ENCODE results near the gene UBL4A.
"Not testable (repeated sequence)": the region's sequence is repeated elsewhere in the genome, so short reads cannot be mapped to it uniquely, and the experiment has no call there.

Gene UBL4A

DNA sequence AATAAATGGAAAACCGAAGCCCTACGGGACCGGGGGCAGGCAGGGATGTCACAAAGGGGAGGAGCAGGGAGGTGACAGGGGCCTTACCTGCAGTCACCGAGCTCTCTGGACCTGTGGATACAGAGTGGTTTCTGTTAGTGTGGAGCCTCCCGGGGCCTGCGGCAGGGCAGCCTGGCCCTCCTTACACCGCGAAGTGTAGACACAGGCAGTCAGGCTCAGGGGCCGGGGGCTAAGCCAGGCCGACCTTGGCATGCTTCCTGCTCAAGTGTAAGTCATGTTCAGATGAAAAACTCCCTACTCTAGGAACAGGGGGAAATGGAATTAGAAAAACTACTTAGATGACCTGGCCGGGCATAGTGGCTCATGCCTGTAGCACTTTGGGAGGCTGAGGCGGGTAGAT is 25.3 kb upstream of the UBL4A start:
- intact Hi-C loops (cut with DNase I): no loop called here
- peak in 2 of 10 donors; percentile 24 to 42 for DNase-seq

DNA sequence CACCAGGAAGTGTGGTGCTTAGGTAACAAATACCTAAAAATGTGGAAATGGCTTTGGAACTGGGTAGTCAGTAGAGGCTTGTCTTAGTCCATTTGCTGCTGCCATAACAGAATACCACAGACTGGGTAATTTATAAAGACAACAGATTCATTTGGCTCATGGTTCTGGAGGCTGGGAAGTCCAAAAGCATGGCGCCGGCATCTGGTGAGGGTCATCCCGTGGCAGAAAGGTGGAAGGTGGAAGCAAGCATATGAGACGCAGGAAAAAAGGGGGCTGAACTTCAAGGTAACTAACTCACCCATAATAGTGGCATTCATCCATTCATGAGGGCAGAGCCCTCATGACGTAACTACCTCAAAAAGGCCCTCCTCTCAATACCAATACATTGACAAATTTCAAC is 23.0 kb upstream of the UBL4A start:
- no peak for DNase-seq
- intact Hi-C loops (cut with DNase I): no loop called here

DNA sequence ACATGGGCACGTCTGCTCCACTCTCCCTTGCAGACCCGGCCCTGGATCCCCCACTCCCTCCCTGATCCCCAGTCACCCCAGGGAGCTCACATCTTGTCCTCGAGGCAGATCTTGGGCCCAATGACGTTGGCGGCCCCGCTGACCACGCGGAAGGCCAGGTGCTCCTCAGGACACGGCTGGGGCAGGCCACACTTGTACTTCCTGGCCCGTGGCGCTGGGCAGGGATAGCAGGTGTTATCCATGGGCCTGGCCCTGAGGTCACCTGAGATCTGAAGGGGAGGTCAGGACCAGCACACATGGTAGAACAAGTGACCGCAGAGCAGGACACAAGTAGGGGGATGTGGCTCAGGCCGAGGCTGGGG is 21.9 kb upstream of the UBL4A start:
- intact Hi-C loops (cut with DNase I): no loop called here

DNA sequence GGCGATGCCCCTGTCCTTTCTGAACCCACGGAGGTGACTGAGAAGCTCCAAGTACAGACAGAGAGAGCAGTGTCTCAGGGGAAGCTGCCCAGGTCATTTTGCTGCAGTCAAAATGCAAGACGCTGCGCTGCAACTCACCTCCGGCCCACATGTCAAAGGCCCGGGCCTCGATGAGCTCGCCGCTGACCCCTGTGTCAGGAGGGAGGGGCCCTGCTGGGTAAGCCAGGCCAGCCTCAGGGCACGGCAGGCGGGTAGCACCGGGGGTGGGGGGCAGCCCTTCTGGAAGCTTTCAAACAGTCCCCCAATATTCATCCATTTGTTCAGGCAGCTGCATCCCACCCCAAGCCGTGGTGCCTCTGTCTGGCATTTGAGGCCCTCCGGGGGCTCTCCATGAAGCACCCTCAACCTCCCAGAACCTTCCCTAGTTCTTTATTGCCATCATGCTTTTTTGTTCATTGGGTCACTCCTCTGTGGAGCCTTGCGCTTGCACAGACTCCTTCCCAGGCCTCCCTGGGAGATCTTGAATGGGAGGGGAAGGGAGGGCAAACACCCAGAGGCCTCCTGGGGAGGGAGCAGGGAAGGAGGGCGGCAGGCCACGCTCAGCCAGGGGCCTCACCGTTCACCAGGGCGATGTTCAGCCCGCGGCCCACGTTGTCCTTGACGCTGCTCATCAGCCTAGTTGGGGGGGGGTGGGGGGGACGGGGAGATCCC is 21.4 kb upstream of the UBL4A start:
- DNase-seq: peak in 1 of 10 donors; percentile 43
- intact Hi-C loops (cut with DNase I): no loop called here

More for the DNA sequence above, 21.9 kb upstream of the UBL4A start:
- peak in 1 of 10 donors; percentile 79 for DNase-seq

DNA sequence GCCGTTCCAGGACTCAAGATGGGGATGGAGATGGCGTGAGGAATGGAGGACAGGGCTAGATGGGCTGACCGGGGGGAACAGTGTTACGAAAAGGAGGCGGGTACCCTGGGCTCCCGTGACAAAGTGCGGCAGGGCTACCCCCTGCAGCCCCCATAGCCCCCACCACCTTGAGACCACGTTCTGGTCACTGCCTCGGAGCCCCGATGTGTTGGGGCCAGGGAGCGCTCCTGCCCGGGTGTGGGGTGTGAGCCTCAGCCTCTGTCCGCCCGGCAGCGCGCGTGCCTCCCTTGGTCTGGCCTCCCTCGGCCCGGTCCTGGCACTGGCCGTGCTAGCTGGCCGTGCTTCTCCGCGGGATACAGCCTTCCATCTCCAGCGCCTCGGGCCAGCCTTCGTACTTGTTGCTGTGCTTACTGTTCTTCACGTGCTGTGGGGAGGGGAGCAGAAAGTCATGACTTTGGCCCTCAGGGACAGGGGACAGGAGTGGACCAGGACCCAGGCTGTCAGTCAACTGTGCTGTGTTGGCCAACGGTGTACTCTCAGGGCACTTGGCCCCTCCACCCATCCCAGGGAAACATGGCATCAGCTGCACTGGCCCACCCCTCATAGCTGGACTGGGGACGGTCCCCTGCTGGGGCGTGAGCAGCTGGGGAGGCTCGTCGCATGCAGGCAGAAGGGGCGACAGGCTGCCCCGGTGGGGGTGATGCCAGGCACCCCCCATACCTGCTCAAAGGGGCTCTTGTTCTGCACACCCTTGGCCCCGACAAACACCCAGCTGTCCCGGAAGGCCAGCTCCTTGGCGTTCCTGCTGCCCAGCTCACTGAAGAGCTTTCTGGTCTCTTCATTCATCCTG is 20.3 kb upstream of the UBL4A start:
- DNase-seq: peak in 2 of 10 donors; percentile 62 to 79
- intact Hi-C loops (cut with DNase I): no loop called here

DNA sequence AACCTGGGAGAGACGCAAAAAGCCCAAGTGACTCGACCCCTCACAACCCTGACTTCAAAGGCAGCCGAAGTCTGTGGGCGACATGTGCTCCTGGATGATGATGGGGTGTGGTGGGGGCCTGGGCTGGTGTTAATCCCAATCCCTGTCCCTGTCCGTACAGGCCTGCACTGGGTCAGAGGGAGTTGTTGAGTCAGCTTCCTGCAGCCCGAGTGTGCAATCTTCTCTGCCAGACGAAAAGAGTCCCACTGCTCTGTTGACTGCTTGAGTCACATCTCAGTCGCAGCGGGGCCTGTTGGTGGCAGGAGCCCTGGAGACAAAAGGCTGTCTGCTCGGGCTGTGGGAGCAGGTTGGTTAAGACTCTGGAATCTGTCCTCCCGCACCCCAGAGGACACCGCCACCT is 19.3 kb upstream of the UBL4A start:
- DNase-seq: peak in 1 of 10 donors; percentile 76
- intact Hi-C loops (cut with DNase I): no loop called here

DNA sequence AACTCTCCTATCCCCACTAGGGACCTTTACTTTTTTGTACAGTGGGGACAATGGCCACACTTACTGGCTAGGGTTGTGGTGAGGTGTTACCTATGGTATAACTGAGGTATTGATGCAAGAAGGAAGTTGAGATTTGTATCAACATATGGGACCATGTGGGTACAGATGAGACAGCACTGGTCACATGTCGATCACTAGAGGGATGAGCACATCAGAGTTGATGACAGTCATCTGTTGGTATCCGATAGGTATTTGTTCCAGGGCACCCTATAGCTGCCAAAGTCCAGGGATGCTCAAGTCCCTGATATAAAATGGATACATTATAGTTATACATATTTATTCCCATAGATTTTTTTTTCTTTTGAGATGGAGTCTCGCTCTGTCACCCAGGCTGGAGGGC is 16.6 kb upstream of the UBL4A start:
- intact Hi-C loops (cut with DNase I): no loop called here
- no peak for DNase-seq

DNA sequence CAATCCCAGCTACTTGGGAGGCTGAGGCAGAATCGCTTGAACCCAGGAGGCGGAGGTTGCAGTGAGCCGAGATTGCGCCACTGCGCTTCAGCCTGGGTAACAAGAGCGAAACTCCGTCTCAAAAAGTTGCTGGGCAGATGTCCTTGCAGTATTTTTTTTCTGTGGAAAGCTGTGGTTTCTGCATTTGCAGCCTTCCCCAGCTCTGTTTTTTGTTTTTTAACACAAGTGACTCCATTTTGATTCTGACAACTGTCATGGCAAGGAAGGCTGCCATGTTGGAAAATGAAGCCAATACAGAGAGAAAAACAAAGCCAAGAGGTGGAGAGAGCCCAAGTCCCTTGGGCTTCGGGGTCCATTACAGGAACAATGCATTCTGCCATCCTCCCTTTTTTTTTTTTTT is 15.7 kb upstream of the UBL4A start:
- intact Hi-C loops (cut with DNase I): no loop called here
- no peak for DNase-seq

DNA sequence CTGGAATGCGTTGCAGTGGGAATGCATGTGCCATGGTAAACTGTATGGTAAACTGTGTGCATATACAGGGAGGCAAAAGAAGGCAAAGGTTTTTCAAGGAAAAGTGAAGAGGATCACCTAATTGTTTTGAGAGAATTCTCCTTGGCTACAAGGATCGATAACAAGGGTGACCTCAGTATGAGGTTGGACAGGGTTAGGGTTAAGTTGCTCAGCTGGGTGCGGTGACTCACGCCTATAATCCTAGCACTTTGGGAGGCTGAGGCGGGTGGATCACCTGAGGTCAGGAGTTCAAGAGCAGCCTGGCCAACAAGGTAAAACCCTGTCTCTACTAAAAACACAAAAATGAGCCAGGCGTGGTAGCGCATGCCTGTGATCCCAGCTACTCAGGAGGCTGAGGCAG is 15.0 kb upstream of the UBL4A start:
- intact Hi-C loops (cut with DNase I); DNase-seq: not testable (repeated sequence)

DNA sequence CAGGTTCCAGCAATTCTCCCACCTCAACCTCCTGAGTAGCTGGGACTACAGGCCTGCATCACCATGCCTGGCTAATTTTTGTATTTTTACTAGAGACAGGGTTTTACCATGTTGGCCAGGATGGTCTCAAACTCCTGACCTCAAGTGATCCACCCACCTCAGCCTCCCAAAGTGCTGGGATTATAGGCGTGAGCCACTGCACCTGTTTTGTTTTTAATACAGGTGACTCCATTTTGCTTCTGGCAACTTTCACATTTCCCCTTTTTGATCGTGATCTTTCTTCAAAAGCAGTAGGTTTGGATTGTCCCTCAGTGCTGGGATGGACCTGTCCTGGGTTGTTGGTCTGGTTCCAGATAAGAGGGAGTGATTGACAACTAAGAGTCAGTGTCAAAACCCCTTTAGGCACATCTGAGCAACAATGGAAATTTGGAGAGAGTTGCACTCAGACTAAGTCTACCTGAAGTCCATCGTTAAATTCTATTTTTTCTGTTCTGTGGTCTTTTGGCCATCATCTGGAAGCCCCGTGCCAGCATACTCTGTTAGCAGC is 10.2 kb upstream of the UBL4A start:
- intact Hi-C loops (cut with DNase I); DNase-seq: not testable (repeated sequence)

DNA sequence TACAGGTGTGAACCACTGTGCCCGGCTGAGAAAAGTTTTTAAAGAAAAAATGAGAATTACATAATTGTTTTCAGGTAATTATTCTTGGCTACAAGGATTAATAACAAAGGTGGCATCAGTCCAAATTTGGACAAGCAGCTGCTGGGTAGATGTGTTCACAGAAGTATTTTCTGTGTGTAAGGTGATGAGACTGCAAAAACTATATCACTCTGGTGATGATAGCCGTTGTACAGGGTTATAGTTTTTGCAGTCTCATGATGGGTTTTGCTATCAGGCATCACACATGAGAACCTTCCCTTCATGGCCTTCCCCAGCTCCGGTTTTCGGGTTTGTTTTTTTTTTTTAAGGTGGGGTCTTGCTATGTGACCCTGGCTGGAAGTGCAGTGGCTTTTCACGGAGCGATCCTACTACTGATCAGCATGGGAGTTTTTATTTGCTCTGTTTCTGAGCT is 9.1 kb upstream of the UBL4A start:
- intact Hi-C loops (cut with DNase I): no loop called here

DNA sequence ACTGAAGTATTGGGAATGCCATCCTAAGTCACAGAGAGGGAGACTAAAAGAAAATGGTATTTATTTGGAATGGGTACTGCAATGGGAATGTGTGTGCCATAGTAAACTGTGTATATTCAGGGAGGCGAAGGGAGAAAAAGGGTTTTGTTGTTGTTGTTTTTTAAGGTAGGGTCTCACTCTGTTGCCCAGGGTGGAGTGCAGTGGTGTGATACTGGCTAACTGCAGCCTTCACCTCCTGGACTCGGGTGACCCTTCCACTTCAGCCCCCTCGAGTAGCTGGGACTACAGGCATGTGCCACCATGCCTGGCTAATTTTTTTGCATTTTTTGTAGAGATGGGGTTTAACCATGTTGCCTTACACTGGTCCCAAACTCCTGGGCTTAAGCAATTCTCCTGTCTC is 8.3 kb upstream of the UBL4A start:
- no peak for DNase-seq
- intact Hi-C loops (cut with DNase I): no loop called here

More for the DNA sequence above, 9.1 kb upstream of the UBL4A start:
- no peak for DNase-seq

DNA sequence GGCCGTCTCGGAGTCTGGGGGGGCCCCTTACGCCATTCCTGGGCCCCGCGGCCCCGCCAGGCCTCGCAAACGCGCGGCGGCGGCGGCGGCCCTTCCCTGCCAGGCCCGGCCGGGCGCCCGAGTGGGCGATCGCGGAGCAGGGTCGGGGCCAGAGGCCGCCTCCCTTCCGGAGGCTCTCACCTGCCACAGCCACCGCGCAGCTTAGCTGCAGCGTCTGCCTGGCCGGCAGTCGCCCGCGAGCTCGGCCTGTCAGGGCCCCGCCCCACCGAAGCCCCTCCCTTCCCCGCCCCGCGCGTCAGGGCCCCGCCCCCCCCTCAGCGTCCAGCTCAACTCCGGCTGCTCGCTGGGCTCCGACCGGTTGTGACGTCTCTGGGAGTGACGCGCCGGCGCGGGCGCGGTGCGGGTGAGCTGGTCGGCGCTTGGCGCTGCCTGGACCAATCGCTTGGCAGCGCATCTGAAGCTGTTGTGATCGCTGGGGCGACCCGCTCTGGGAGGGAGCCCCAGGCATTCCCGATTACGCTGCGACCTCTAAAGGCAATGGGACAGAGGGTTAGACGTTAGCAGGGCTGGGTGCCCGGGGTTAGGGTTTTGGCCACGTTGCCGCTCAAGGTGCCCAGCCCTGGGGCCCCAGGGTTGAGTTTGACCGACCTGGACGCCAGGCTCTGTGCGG is 4.1 kb upstream of the UBL4A start, which contains the start of gene SLC10A3:
Gene SLC10A3, minus strand, starts transcription at position 216 of the 670 bp plus-strand sequence. CDS start 1,689 bp downstream, outside the sequence.
- peak; percentile 88 to 99 (median 92) for DNase-seq
- intact Hi-C loops (cut with DNase I): no loop called here

DNA sequence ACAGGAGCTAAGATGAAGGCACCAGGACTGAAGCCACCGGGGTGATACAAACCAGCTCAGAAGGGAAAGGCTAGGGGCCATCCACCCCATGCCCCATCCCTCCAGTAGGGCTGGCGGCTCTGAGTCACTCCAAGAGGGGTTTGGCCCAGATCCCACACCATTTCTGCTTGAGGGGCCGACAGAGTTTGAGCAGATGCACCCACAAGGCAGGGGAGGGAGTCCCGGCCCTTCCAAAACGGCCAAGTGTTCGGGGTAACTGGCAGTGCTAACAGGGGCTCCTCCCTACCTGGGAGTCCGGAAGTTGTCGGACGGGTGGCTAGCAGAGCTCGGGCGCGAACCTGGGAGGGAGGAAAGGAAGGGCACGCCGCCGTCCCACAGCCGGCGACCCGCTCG is 3.6 kb upstream of the UBL4A start:
- DNase-seq: peak in 1 of 10 donors; percentile 74
- intact Hi-C loops (cut with DNase I): no loop called here

DNA sequence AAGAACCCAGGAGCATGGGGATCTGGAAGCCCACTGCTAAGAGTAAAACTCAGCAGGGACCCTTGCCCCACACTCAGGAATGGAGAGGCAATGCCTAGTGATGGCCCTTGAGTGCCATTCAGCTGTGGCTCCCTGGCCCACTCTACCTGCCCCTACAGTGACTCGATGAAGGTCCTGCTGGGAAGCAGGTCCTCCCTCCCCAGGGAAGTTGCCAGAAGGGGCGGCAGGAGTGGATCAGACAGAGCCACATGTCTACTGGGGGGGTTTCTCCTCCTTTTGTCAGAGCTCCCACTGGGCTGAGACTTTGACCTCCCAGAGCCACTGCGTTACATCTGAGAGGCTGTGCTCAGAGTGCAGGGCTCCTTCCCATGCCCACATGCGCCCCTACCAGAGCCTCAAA is 2.8 kb upstream of the UBL4A start:
- no peak for DNase-seq
- intact Hi-C loops (cut with DNase I): no loop called here

DNA sequence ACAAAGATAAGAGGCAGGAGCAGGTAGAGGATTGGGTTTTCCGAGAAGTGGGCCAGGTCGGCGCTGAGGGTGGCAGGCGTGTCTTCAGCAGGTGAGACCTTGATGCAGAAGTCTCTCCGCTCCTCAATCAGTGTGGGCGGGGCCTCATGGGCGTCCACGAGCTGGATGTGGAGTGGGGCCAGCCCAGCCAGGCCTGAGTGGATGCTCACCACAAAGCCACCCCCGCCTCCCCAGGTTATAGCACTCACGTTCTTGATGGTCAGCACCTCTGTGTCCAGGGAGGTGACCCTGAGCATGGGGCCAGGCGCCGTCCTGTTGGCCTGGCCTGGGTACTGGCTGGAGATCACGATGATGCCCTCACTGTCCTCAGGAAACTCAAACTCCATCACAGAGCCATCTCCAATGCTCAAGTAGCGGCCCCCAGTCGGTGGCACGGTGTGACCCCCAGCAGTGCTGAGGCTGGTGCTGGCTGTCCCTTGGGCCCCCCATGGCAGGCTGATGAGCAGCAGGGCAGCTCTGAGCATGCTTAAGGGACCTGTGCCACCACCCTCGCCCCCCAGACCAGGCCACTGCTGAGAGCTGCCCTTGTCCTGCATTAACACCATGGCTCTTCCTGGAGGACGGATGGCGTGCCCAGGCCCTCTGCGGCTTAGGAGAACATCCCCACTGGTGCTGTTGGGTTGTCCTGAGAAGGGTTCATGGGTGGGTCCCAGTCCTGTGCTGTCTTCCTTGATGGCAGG is 2.1 kb upstream of the UBL4A start:
- DNase-seq: peak in 1 of 10 donors; percentile 80
- intact Hi-C loops (cut with DNase I): no loop called here

DNA sequence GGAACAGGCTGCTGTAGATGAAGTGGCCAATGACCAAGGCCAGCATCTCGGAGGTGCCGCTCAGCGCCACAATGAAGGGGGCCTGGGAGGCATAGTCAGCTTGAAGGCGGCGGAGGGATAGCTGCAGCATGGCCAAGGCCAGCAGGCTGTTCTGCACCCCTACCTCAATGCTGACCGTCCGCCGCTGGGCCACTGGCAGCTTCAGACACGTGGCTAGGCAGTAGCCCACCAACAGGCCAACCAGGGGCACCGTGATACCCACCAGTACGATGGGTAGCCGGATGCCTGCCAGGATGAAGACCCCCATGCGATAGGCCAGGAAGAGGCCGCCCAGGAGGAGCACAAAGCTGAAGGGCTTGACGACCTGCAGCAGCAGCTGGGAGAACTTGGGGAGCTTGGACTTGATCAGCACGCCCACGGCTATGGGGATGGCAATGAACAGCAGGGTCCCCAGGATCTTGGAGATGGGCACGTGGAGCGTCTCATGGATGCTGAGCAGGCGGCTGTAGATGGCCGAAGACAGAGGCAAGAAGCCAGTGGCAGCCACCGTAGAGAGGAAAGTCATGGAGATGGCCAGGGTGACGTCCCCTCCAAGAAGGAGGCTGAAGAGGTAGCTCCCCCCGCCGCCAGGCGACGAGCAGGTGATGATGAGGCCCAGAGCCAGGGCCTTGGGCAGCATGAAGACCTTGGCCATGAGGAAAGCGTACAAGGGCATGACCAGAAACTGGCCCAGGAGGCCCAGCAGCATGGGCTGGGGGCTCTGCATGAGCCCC is 1.3 kb upstream of the UBL4A start:
- intact Hi-C loops (cut with DNase I): loop anchor here (2.0 kb wide), 1 partner anchor 51 kb away; the partner anchor contains the start of gene GDI1
- DNase-seq: peak in 2 of 10 donors; percentile 65 to 78

DNA sequence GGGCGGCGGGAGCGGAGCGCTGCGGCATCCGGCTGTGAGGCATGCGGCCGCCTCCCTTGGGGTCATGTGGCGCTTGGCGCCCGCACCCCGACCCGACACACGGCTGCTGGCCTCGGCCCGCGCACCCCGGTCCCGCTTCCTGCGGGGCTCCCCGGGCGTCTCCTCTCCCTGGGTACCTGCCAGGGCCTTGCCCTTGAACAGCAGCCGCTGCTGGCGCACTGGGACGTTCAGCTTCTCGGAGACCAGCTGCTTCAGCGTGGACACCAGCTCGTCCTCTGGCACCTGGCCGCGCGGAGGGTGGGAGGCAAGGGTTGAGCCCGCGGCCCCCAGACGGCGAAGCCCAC is 391 bp downstream of the UBL4A start:
- peak in 2 of 10 donors; percentile 80 to 85 for DNase-seq
- intact Hi-C loops (cut with DNase I): loop anchor here (2.0 kb wide), 1 partner anchor 49 kb away; the partner anchor contains the start of gene GDI1

All from posterior cingulate gyrus (tissue), 11 donors.